PC-9 (cell line): ENCODE data around the gene ROS1.

Source experiments
- EZH2 ChIP-seq: fragments of 200-600 bp; sonication (generic); IDR thresholded peaks from 2 replicates; pipeline ENCODE4 v1.8.0; 2017; ENCODE audit warnings: antibody characterized with exemption, low read depth
- TF ChIP-seq, protein P1 (sequence below): fragments of 200-600 bp; sonication (generic); conservative IDR thresholded peaks from 2 replicates; pipeline ENCODE4 v1.6.1; 2017; ENCODE audit warnings: mixed run types, antibody characterized with exemption, mild to moderate bottlenecking, moderate library complexity

DNA sequence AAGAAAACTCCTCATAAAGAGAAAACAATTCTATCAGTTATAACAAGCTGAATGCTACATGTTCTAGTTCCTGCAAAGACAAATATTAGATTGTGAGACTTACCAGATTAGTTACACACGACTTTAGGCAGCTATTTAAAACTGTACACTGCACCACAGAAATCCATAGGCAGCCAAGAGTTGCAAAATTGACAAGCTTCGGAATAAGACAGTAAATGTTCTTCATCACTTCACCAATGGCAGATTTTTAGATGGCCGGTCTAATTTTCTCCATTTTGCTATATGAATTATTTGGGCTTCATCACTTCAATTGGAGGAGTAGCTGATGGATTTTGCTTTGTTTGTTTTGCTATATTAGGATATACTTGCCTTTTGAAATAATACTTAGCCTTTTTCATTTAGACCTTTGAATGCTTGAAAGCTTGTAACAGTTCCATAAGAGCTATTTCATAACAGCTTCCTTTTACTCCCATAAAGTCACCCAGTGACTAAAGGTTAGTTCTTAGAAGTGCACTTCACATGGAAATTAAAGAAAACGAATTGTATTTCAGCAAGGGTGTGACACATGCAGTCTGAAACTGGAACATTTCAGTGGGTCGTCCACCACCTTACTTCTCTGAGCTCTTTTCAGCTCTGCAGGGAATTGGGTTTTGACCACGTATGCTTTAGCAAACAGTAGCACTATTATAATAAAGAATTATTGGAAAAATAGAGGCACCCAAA, at the start of gene ROS1:
- TF ChIP-seq, protein P1, sequence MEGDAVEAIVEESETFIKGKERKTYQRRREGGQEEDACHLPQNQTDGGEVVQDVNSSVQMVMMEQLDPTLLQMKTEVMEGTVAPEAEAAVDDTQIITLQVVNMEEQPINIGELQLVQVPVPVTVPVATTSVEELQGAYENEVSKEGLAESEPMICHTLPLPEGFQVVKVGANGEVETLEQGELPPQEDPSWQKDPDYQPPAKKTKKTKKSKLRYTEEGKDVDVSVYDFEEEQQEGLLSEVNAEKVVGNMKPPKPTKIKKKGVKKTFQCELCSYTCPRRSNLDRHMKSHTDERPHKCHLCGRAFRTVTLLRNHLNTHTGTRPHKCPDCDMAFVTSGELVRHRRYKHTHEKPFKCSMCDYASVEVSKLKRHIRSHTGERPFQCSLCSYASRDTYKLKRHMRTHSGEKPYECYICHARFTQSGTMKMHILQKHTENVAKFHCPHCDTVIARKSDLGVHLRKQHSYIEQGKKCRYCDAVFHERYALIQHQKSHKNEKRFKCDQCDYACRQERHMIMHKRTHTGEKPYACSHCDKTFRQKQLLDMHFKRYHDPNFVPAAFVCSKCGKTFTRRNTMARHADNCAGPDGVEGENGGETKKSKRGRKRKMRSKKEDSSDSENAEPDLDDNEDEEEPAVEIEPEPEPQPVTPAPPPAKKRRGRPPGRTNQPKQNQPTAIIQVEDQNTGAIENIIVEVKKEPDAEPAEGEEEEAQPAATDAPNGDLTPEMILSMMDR, result no peak
- TF ChIP-seq EZH2, result no peak
